H1 (cell line): Measurements from ENCODE around the gene TBRG4. TPM values are rescaled to one million over a fixed set of nuclear protein-coding genes. Genes with fewer than 3 reads are reported as not detected.

ENCODE experiments used
- CTCF ChIA-PET: fragments of 300-600 bp; sonication (Branson Sonifier 250); formaldehyde crosslinking; loops from one replicate; lab custom pipeline; 2021; ENCODE audit not compliant: partially characterized antibody; lab: Charles Lee
- POLR2A ChIA-PET: fragments of 300-600 bp; sonication (Branson Sonifier 250); formaldehyde crosslinking; loops from one replicate; lab custom pipeline; 2021; ENCODE audit warnings: inconsistent platforms; ENCODE audit not compliant: partially characterized antibody; lab: Charles Lee
- DNase-seq, 2 experiments: peaks; one replicate each; pipeline versions ENCODE4 v3.0.0 to v3.0.0-alpha.2; 2010 to 2022; ENCODE audit warnings: low spot score in 2 of 2, low read depth in 1 of 2, mixed read lengths in 1 of 2
- FAIRE-seq: peaks from 2 replicates; lab custom pipeline; 2011; peaks lifted over from hg19 to GRCh38; lab: Jason Lieb, UNC
- H2AFZ ChIP-seq: 2 replicates; pipeline ENCODE4 v1.8.1; 2012; ENCODE audit warnings: low read length, inconsistent platforms
- H2AK5ac ChIP-seq: 2 replicates; pipeline ENCODE4 v1.6.1; 2013; ENCODE audit warnings: low read depth, low read length
- H2BK120ac ChIP-seq: replicated peaks from 2 replicates; pipeline ENCODE3; 2013; ENCODE audit warnings: low read depth, low read length, inconsistent platforms
- H2BK12ac ChIP-seq: 2 replicates; pipeline ENCODE4 v1.6.1; 2013; ENCODE audit warnings: low read depth, low read length
- H2BK15ac ChIP-seq: 2 replicates; pipeline ENCODE4 v1.6.1; 2013; ENCODE audit warnings: low read length
- H2BK20ac ChIP-seq: 2 replicates; pipeline ENCODE4 v1.6.1; 2013; ENCODE audit warnings: low read length
- H2BK5ac ChIP-seq: 2 replicates; pipeline ENCODE4 v1.6.1; 2013; ENCODE audit warnings: low read depth, low read length
- H3K14ac ChIP-seq: 2 replicates; pipeline ENCODE4 v1.6.1; 2013; ENCODE audit warnings: inconsistent platforms; ENCODE audit not compliant: insufficient read length
- H3K18ac ChIP-seq: 2 replicates; pipeline ENCODE4 v1.6.1; 2013; ENCODE audit warnings: low read length; ENCODE audit errors: extremely low read depth
- H3K23ac ChIP-seq: 2 replicates; pipeline ENCODE4 v1.6.1; 2013; ENCODE audit warnings: inconsistent platforms; ENCODE audit not compliant: insufficient read length
- H3K23me2 ChIP-seq: 2 replicates; pipeline ENCODE4 v1.6.1; 2013; ENCODE audit warnings: low read depth, low read length
- H3K27ac ChIP-seq: 2 replicates; pipeline ENCODE4 v1.6.1; 2011; ENCODE audit warnings: low read depth, low read length, inconsistent platforms
- H3K27me3 ChIP-seq, 4 experiments: replicated peaks in 1 of 4; 1 replicate in 1 of 4; 2 replicates in 3 of 4; pipeline versions ENCODE4 v1.6.1 to v1.8.1; 2011 to 2013; ENCODE audit warnings: low read length in 3 of 4, mild to moderate bottlenecking in 3 of 4, inconsistent platforms in 2 of 4, mixed read lengths in 2 of 4, moderate library complexity in 1 of 4; ENCODE audit not compliant: control insufficient read depth in 3 of 4, insufficient read depth in 3 of 4; ENCODE audit errors: extremely low read depth in 1 of 4
- H3K36me3 ChIP-seq, 4 experiments: 2 replicates each; pipeline versions ENCODE4 v1.6.1 to v1.8.1; 2011 to 2013; ENCODE audit warnings: mild to moderate bottlenecking in 4 of 4, low read length in 3 of 4, moderate library complexity in 2 of 4, control low read depth in 1 of 4, inconsistent platforms in 1 of 4; ENCODE audit not compliant: insufficient read depth in 4 of 4, control insufficient read depth in 2 of 4
- H3K4ac ChIP-seq: replicated peaks from 2 replicates; pipeline ENCODE3; 2013; ENCODE audit warnings: low read length, low read depth, mixed read lengths, inconsistent platforms; ENCODE audit not compliant: insufficient read length
- H3K4me1 ChIP-seq, 4 experiments: replicated peaks in 1 of 4; 1 replicate in 1 of 4; 2 replicates in 3 of 4; pipeline versions ENCODE4 v1.6.1 to v1.8.1; 2011 to 2013; ENCODE audit warnings: low read length in 3 of 4, inconsistent platforms in 2 of 4, mixed read lengths in 1 of 4; ENCODE audit not compliant: insufficient read depth in 4 of 4, control insufficient read depth in 3 of 4
- H3K4me2 ChIP-seq, 2 experiments: 2 replicates each; pipeline versions ENCODE4 v1.6.1 to v1.8.1; 2011 to 2013; ENCODE audit warnings: low read depth in 2 of 2, low read length in 2 of 2, control low read depth in 1 of 2, inconsistent platforms in 1 of 2, mild to moderate bottlenecking in 1 of 2; ENCODE audit not compliant: insufficient read depth in 1 of 2
- H3K4me3 ChIP-seq, 4 experiments: fragments of 200-600, 300-600 bp in 1 of 4; sonication (generic), shearing (Covaris generic), sonication (Bioruptor Twin) in 1 of 4; 2 replicates each; pipeline versions ENCODE4 v1.5.1 to v1.8.1; 2011 to 2016; ENCODE audit warnings: low read length in 4 of 4, low read depth in 3 of 4, control low read depth in 2 of 4, inconsistent platforms in 2 of 4, mild to moderate bottlenecking in 2 of 4, mixed read lengths in 1 of 4, moderate library complexity in 1 of 4; ENCODE audit not compliant: insufficient read depth in 2 of 4; ENCODE audit errors: extremely low read depth in 1 of 4
- H3K56ac ChIP-seq: replicated peaks from 2 replicates; pipeline ENCODE3; 2013; ENCODE audit warnings: low read depth, mild to moderate bottlenecking, mixed read lengths, low read length, inconsistent platforms; ENCODE audit not compliant: insufficient read length
- H3K79me1 ChIP-seq: 2 replicates; pipeline ENCODE4 v1.6.1; 2013; ENCODE audit warnings: low read depth, low read length, control low read depth
- H3K79me2 ChIP-seq, 2 experiments: 2 replicates each; pipeline versions ENCODE4 v1.6.1 to v1.8.1; 2012 to 2013; ENCODE audit warnings: low read length in 2 of 2, mild to moderate bottlenecking in 2 of 2, inconsistent platforms in 1 of 2; ENCODE audit not compliant: insufficient read depth in 2 of 2, control insufficient read depth in 1 of 2
- H3K9ac ChIP-seq, 4 experiments: replicated peaks in 1 of 4; 1 replicate in 1 of 4; 2 replicates in 3 of 4; pipeline versions ENCODE4 v1.6.1 to v1.8.1; 2011 to 2013; ENCODE audit warnings: low read depth in 3 of 4, low read length in 3 of 4, control low read depth in 2 of 4, mild to moderate bottlenecking in 2 of 4, moderate library complexity in 2 of 4, inconsistent platforms in 1 of 4; ENCODE audit errors: extremely low read depth in 1 of 4
- H3K9me3 ChIP-seq, 2 experiments: 2 replicates each; pipeline versions ENCODE4 v1.6.1 to v1.8.1; 2012 to 2013; ENCODE audit warnings: mild to moderate bottlenecking in 2 of 2, moderate library complexity in 2 of 2, control low read depth in 1 of 2, inconsistent platforms in 1 of 2, low read depth in 1 of 2, low read length in 1 of 2, mixed read lengths in 1 of 2; ENCODE audit not compliant: insufficient read depth in 2 of 2
- H4K20me1 ChIP-seq, 2 experiments: replicated peaks in 1 of 2; 2 replicates each; pipeline versions ENCODE3 to v1.8.1; 2011 to 2013; ENCODE audit warnings: inconsistent platforms in 2 of 2, low read length in 2 of 2, mild to moderate bottlenecking in 1 of 2; ENCODE audit not compliant: insufficient read depth in 2 of 2, control insufficient read depth in 1 of 2
- H4K5ac ChIP-seq: 2 replicates; pipeline ENCODE4 v1.6.1; 2013; ENCODE audit warnings: low read length, low read depth, mixed read lengths, inconsistent platforms; ENCODE audit not compliant: insufficient read length
- H4K8ac ChIP-seq: 2 replicates; pipeline ENCODE4 v1.8.0; 2013; ENCODE audit warnings: mild to moderate bottlenecking, moderate library complexity, low read length, inconsistent platforms; ENCODE audit not compliant: insufficient read depth; ENCODE audit errors: extremely low read depth
- H4K91ac ChIP-seq: replicated peaks from 2 replicates; pipeline ENCODE3; 2013; ENCODE audit warnings: low read length, mixed read lengths, inconsistent platforms; ENCODE audit not compliant: insufficient read length
- HDAC6 ChIP-seq: IDR thresholded peaks from one replicate; pipeline ENCODE4 v1.7.1; 2012; ENCODE audit warnings: low read depth, mild to moderate bottlenecking, inconsistent platforms, low read length, moderate library complexity
- RNF2 ChIP-seq: fragments of 200-900, 300-1000 bp; sonication (generic); IDR thresholded peaks from 2 replicates; pipeline ENCODE4 v1.7.1; 2016; ENCODE audit warnings: borderline replicate concordance, low read depth, mild to moderate bottlenecking, antibody characterized with exemption, low read length; ENCODE audit not compliant: poor library complexity, severe bottlenecking; ENCODE audit errors: missing control alignments
- SIRT6 ChIP-seq: IDR thresholded peaks from one replicate; pipeline ENCODE4 v1.7.1; 2012; ENCODE audit warnings: low read length, inconsistent platforms
- WGBS, 2 experiments: shearing (Covaris generic) in 1 of 2; methylation state at CpG; one replicate each; pipeline versions ENCODE4 v1.1.6 to v1.1.7; 2013 to 2015; ENCODE audit warnings: low lambda C conversion rate in 2 of 2, mixed read lengths in 2 of 2, inconsistent platforms in 1 of 2, low coverage in 1 of 2, missing lambda C conversion rate in 1 of 2; ENCODE audit not compliant: insufficient replicate concordance in 2 of 2, insufficient coverage in 1 of 2, insufficient read length in 1 of 2; ENCODE audit errors: extremely low coverage in 1 of 2, missing lambda C conversion rate in 1 of 2; 5-methylcytosine and 5-hydroxymethylcytosine counted together
- polyA plus RNA-seq, 7 experiments: library from polyadenylated mRNA; depleted of rRNA in 3 of 7; stranded (reverse) in 5 of 7; unstranded in 2 of 7; fragments of >200 nt in 5 of 7; fragments of 200-250 nt in 2 of 7; gene quantifications; 1 replicate in 5 of 7; 2 replicates in 1 of 7; 4 replicates in 1 of 7; pipeline versions ENCODE4 v1.2.1 to v1.2.3, GENCODE V29; 2011 to 2013; ENCODE audit warnings: missing spikeins in 2 of 7, mixed read lengths in 2 of 7
- total RNA-seq: library from RNA; stranded (reverse); fragmentation: NEBNext Ultra II Directional; extraction: Animal tissue kit (Norgen Biotek cat#: 25700); gene quantifications from 2 replicates; pipeline ENCODE4 v1.2.1, GENCODE V29; 2021

TBRG4 gene
- total and polyA plus RNA-seq, 2 of the 8 experiments (the other 6 are each of a cell fraction or from before 2014, with no cell fraction given) = 110 to 137 TPM

DNA sequence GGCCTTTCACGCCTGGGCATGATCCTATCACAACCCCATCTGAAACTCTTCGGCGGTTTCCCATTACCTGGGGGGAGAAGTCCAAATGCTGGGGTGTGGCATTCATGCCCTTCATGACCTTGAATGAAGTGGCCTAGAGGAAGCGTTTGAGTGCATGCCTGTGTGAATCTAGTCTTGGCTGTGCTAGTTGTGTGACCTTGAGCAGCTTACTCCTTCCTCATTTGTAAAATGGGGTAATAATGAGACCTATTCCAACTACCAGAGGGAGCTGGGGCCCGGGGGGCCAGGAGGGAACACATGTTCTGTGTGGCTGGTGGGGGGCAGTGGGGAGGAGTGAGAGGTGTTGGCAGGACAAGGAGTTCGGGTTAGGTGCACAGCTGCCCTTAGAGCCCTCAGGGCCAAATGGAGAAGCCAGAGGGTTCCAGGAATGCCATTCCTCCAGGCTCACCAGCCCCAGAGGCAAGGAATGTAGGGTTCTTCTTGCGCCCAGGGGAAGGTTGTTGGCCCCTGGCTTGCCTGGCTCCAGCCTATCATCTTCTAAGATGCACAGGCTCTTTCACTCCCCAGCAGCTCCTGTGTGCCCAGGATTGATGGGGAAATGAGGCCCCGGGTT, 21.3 kb upstream of the TBRG4 start:
- Histone ChIP-seq H3K14ac (no peak overlapping the region), H4K91ac (no peak overlapping the region), H3K18ac (no peak overlapping the region), H2AFZ (no peak overlapping the region), H4K5ac (no peak overlapping the region), H2BK12ac (no peak overlapping the region), H4K20me1 (no peaks in the 10 kb centered on the region), H3K79me1 (no peaks in the 10 kb centered on the region), H3K4me1 (no peaks in the 10 kb centered on the region), H3K4me2 (no peak overlapping the region), H3K27ac (no peak overlapping the region), H2BK15ac (no peak overlapping the region), H3K4me3 (no peak overlapping the region), H2BK5ac (no peak overlapping the region), H3K79me2 (no peaks in the 10 kb centered on the region), H2AK5ac (no peak overlapping the region), H3K36me3 (no peaks in the 10 kb centered on the region), H3K9ac (no peak overlapping the region), H3K23me2 (no peaks in the 10 kb centered on the region), H2BK120ac (no peak overlapping the region), H3K9me3 (no peaks in the 10 kb centered on the region), H3K4ac (no peak overlapping the region), H4K8ac (peak overlapping the region; percentile 12; the same call in 1 of the 2 replicates), H2BK20ac (no peak overlapping the region), H3K56ac (no peak overlapping the region), H3K27me3 (no peaks in the 10 kb centered on the region), H3K23ac (no peak overlapping the region)
- ChIA-PET POLR2A (interaction anchor here (0.6 kb wide), 2 partner anchors 93 to 918 kb away, joined by 3 read pairs; no protein-coding TSS in a partner anchor), CTCF (interaction anchor here (0.6 to 6.1 kb wide), 3 partner anchors 40 to 160 kb away, joined by 3 to 105 read pairs (median 3); no protein-coding TSS in a partner anchor)
- DNase-seq = no peak
- 92% methylated on average over 8 of the region's 8 CpGs; no CpG with 5 or more reads in 1 of the 2 experiments for WGBS, 2 experiments
- TF ChIP-seq SIRT6 (no peak), RNF2 (no peak), HDAC6 (no peak)
- no peak for FAIRE-seq
